ENCODE data around the gene ZNF124.
"Not testable (repeated sequence)": the region's sequence is repeated elsewhere in the genome, so short reads cannot be mapped to it uniquely, and the experiment has no call there.

The ZNF124 gene

DNA sequence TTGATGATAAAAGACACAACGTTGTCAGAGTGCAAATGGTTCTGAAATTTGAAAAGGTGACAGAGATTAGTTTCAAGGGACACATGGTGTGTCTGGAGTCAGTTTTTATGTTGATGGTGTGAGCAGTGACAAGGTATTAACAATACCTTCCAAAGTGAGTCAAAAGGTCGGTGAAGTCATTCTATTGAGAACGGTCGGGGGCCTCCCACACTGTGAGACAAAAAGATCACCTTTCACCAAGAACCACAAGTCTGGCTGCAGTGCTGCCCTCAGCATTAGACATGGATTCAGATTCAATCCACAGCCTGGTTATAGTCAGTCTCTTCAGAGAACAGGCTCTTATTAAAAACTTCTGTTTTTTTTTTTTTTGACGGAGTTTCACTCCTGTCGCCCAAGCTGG is 26.5 kb downstream of the ZNF124 start:
- TF ChIP-seq, protein P1, sequence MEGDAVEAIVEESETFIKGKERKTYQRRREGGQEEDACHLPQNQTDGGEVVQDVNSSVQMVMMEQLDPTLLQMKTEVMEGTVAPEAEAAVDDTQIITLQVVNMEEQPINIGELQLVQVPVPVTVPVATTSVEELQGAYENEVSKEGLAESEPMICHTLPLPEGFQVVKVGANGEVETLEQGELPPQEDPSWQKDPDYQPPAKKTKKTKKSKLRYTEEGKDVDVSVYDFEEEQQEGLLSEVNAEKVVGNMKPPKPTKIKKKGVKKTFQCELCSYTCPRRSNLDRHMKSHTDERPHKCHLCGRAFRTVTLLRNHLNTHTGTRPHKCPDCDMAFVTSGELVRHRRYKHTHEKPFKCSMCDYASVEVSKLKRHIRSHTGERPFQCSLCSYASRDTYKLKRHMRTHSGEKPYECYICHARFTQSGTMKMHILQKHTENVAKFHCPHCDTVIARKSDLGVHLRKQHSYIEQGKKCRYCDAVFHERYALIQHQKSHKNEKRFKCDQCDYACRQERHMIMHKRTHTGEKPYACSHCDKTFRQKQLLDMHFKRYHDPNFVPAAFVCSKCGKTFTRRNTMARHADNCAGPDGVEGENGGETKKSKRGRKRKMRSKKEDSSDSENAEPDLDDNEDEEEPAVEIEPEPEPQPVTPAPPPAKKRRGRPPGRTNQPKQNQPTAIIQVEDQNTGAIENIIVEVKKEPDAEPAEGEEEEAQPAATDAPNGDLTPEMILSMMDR (IDR thresholded peaks at IDR 0.05; ENCODE audit: low read depth, low read length), result no peak
- no peak for DNase-seq (ENCODE audit: extremely low read depth, low read depth)

DNA sequence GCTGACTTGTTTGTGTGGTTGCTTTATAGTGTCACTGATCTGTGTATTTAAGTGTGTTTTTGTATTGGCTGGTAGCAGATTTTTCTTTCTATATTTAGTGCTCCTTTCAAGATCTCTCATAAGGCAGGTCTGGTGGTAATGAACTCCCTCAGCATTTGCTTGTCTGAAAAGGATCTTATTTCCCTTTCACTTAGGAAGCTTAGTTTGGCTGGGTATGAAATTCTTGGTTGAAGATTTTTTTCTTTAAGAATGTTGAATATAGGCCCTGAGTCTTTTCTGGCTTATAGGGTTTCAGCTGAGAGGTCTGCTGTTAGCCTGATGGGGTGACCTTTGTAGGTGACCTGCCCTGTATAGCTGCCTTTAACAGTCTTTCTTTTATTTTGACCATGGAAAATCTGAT is 32.3 kb downstream of the ZNF124 start:
- DNase-seq (ENCODE audit: extremely low read depth, low read depth), result not testable (repeated sequence)

DNA sequence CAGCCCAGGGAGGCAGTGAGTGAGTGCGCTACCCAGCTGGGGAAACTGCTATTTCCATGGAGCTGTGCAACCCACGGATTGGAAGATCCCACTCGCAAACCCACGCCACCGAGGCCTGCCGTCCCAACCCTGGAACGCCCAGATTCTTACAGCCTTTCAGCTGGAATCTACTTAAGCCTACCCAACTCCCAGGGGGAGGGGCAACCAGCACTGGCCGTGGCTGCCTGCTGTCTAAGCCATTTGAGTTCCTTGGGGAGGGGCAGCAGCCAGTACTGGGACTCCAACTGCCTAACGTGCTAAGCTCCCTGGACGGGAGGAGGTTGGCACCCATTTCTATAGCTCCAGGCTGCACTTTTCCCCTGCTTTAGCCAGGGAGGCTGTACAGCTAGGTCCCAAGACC is 40.6 kb downstream of the ZNF124 start:
- TF ChIP-seq, protein P1 (IDR thresholded peaks at IDR 0.05; ENCODE audit: low read depth, low read length), result no peak
- DNase-seq (ENCODE audit: extremely low read depth, low read depth), result no peak

DNA sequence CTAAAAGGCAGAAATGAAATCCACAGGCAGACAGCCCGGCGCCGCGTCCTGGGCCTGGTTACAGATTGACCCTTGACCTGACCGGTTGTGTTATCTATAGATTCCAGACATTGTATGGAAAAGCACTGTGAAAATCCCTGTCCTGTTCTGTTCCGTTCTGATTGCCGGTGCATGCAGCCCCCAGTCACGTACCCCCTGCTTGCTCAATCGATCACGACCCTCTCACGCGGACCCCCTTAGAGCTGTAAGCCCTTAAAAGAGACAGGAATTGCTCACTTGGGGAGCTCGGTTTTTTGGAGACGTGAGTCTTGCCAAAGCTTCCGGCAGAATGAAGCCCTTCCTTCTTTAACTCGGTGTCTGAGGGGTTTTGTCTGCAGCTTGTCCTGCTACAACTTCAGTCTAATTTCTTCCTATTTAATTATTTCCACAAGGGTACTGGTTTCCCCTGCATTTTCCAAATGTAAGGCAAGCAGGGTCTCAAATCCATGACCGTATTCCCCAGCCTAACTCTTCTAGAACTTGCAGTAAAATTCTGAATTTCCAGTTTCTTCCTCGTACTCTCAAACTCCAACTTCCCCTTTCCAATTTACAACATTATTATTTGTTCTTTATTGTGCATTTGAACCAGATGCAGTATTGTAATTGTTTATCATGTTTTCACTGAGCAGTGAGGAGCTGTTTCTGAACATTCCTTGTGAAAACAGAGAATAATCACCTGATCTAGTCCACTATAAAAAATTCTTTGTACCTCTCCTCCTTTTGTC is 44.1 kb downstream of the ZNF124 start:
- DNase-seq (ENCODE audit: extremely low read depth, low read depth), result not testable (repeated sequence)

DNA sequence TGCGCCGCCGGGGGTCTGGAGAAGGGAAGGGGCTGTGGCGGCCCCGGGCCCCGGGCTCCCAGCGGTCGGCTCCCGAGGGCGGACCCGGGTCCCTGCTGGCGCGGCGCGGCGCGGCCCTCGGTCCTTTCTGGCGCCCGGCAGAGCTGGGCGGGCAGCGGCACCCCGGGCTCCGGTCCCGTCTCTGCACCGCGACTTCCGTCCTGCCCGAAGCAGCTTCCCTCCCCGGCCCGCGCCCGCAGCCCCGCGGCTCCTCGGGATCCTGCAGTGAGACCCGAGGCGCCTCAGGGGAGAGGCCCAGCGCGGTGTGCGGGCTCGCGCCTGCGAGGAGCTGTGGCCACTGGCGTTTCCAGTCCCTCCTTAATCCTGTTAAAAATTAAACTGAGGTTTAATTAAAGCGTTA is 45.2 kb downstream of the ZNF124 start:
- DNase-seq (ENCODE audit: extremely low read depth, low read depth), result not testable (repeated sequence)

DNA sequence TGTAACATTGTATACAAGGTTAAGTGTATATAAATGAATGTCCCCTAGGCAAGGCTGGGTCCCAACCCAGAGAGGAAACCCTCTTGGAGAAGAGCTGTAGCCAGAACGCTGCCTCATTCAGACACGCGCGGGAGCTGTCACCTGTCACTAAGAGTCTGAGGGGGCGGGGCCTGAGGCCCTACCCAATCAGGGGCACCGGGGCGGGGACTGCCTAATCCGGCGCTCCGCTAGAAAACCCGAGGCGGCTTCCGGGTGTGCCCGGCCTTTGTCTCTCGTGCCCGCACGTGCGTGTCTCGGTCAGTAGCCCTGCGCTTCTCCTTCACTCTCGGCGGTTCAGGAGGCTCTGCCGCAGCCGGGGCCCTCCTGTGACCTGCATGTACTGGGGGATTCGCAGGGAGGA is 45.7 kb downstream of the ZNF124 start:
- not testable (repeated sequence) for DNase-seq (ENCODE audit: extremely low read depth, low read depth)

DNA sequence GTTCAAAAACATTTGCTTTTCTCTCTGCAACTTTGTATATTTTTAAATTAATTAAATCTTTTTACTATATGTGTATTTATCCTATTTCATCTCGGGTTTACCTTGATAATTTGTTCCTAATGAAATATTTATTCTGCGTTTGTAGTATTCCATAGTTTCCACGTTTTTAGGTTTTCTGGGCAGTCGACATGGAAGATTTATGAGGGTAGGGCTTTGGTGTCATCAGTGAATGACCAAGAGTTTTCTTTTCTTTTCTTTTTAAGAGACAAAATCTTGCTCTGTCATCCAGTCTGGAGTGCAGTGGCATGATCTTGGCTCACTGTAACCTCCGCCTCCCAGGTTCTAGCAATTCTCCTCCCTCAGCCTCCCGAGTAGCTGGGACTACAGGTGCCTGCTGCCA is 50.4 kb downstream of the ZNF124 start:
- TF ChIP-seq, protein P1 (IDR thresholded peaks at IDR 0.05; ENCODE audit: low read depth, low read length), result no peak
- no peak for DNase-seq (ENCODE audit: extremely low read depth, low read depth)

DNA sequence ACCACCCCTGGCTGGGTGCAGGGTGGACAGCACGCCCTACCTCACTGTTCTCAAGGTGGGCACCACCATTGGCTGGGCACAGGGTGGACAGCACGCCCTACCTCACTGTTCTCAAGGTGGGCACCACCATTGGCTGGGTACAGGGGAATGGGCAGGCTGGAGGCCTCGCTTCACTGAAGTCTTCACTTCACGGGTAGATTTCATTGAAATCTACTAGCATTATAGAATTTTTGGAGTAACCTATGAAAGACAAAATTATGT is 51.5 kb downstream of the ZNF124 start:
- DNase-seq (ENCODE audit: extremely low read depth, low read depth), result not testable (repeated sequence)

DNA sequence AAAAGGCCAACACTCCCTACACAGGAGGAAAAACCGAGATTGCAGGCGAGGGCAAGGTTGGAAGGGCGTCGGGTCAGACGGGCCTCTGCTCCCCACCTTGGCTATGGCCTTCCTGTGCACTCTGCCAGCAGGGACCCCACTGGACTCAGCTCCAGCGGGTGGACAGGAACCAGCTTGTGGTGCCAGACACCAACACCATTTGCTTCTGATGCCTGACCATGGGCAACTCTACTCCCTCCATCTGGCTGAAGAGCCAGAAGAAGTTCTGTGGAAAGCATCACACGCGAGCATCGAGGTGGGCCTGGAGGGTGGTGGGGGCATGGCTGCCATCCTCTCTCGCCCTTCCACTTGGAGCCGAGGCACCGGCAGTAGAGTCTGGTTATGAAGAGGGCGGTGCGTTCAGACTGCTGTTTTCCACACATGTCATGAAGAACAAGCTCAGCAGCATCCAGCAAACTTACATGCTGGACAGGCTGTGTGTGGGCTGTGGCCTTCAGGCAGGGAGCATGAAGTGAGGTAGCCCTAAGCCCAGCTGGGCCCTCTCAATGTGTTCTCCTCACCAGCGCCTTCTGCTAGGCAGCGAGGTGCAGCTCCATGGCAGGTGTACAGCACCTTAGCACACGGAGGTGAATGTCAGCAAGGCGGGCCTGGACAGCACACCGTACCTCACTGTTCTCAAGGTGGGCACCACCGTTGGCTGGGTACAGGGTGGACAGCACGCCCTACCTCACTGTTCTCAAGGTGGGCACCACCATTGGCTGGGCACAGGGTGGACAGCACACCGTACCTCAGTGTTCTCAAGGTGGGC is 52.0 kb downstream of the ZNF124 start:
- no peak for DNase-seq (ENCODE audit: extremely low read depth, low read depth)
- TF ChIP-seq, protein P1 (IDR thresholded peaks at IDR 0.05; ENCODE audit: low read depth, low read length), result no peak

DNA sequence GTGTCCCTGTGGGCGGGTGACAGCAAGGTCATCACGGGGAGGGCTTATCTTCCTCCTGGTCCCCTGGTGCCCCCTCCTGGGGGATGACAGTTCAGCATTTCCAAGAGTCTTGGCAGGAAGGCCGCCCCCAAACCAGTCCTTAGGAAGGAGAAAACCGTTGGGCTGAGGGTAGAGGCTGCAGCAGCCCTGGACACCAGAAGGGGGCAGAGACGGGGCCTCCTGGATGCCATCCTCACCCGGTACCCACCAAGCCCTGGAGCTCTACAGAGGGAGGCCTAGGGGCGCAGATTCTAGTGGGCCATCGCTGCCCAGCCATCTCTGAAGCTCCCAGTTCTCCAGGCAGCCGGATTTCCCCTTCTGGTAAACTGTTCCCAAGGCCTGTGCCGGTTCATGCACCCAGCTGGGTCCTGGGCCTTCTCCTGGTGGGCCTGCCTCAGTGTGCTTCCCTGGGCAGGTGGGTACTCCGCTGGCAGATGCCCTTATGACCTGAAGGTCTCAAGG is 52.8 kb downstream of the ZNF124 start:
- no peak for DNase-seq (ENCODE audit: extremely low read depth, low read depth)
- TF ChIP-seq, protein P1 (IDR thresholded peaks at IDR 0.05; ENCODE audit: low read depth, low read length), result no peak; the same call in none of the 2 replicates

Data from AG09319 (cell line).